Measurements from ENCODE around the gene GRN. TPM values are rescaled to one million over a fixed set of nuclear protein-coding genes. Genes with fewer than 3 reads are reported as not detected.
"Not testable (repeated sequence)": the region's sequence is repeated elsewhere in the genome, so short reads cannot be mapped to it uniquely, and the experiment has no call there.

Gene GRN
- polyA plus RNA-seq, 12 donors = 147 to 278 (median 178) TPM; not detected in 1

DNA sequence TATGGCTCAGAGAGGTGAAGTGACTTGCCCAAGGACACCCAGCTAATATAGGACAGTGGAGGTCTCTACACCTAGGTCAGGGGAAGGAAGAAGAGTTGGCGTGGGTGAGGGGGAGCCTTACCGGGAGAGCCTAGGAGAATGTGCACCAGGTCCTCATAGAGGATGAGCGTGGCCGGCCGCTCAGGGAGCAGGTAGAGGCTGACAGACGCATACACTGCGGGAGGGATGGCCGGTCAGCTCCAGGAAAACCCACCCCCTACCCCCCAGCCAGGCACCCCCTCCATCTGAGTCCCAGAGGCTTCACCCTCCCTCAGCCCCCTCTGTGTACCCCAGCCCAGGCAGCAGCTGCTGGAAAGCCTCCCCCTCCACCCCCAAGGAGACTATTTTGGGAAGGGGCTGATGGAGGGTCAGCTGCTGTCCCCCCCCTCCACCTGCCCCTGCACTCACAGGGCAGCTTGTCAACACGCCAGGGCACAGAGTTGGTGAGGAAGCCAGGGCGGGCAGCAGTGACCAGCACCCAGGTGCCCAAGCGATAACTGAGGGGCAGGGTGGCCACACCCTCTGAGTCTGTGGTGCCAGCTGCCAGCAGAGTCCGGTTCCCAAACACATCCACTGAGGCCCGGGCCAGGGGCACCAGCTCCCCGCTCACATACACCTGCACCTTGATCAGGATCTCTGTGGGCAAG lies 14.5 kb downstream of the GRN start:
- DNase-seq = no peak

DNA sequence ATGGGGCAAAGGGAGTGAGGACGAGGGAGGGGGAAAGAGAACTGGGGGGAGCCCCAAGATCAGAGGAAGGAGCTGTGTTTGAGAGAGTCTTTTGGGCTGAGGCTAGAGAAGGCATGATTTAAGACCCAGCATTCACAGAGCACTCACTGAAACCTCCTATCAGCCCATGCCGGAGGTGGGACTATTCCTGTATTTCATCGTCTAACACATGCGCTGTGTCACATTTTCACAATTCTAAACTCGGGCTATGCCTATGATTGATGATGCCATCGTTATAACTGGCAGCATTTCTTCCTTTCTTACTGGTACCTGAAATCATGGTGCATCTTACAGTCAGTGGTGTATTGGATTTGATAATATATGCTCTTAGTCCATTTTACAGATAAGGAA lies 15.0 kb downstream of the GRN start:
- DNase-seq = no peak

DNA sequence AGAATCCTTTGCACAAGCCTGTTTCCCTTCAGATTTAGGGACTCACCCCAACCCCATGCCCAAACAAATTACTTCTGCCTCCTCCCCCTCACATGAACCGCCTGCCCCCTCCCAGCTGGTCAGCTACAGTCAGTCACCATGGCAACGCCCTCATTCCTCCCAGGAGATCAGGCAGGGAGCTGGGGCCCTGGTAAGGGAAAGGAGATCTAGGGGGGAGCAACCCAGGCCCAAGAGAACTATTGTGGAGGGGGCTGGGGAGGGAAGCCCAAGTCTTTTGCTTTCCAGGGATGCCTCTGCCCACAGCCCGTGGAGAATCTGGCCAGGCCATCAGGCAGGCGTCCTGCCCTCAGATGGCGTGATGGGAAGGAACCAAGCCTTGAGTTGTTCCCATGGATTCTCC lies 15.7 kb downstream of the GRN start:
- no peak for DNase-seq

- no peak for DNase-seq
Measured at GRCh38 chr17:44361292-44362260, 16.5 kb downstream of the GRN start.

DNA sequence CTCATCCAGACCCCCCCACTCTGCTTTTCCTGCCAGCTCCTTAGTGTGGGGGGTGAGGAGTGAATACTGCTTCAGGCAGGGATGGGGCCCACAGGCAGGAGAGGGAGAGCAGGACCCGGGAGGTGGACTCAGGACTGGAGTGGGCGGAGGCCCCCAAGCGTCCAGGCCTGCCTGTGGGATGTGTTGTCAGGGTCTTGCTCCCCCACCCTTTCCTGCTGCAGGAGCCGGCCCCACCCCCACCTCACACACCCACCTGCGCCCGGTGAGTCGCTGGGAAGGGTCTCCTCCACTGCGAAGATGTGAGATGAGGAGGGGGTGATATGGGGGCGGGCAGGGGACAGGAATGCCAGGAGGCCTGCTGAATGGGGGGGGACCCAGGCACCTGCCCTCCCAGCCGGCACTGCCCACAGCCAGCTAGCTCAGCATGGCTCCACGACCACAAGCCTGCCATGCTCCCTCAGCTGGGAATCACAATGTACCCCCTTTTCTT lies 17.4 kb downstream of the GRN start:
- DNase-seq = no peak

DNA sequence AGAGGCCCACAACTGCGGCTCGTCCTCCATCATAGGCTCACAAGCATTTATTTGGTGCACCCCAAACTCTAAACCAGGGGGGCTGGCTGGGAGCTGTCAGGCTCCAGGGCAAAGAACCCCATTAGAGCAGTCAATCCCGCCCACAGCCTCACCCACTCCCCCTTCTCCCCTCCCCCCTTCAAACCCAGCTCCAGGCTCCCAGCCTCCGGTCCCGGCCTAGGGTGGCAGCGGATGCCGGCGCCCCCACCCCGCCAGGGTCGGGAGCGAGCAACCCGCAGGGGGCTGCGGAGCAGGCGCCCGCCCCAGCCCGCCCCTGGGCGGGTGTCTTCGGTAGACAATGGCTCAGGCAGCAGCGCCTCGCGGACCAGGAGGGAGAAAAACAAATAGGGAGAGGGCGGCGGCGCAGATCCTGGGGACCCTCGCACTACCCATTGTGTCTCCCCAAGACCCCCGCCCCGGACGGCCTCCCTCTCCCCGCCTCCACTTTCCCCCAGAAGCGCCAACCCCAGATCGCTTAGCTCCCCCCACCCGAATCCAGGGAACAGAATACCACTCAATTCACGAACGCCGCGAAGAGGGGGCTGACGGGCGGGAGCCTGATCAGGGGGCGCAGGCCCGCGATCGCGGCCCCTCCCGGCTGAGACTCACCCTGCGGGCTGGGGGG lies 18.0 kb downstream of the GRN start:
- no peak for DNase-seq

- DNase-seq = no peak
Measured at GRCh38 chr17:44363613-44364159, 18.6 kb downstream of the GRN start, which contains the start of gene FAM171A2. Gene FAM171A2 (minus strand): TSS chr17:44363853. CDS start chr17:44363714, 139 bp downstream.

GRCh38 chr17:44365051-44365450 lies 19.9 kb downstream of the GRN start:
- DNase-seq = not testable (repeated sequence)

- no peak for DNase-seq
Measured at GRCh38 chr17:44367231-44367979, 22.3 kb downstream of the GRN start.

GRCh38 chr17:44368391-44369243 lies 23.5 kb downstream of the GRN start:
- DNase-seq = not testable (repeated sequence)

DNA sequence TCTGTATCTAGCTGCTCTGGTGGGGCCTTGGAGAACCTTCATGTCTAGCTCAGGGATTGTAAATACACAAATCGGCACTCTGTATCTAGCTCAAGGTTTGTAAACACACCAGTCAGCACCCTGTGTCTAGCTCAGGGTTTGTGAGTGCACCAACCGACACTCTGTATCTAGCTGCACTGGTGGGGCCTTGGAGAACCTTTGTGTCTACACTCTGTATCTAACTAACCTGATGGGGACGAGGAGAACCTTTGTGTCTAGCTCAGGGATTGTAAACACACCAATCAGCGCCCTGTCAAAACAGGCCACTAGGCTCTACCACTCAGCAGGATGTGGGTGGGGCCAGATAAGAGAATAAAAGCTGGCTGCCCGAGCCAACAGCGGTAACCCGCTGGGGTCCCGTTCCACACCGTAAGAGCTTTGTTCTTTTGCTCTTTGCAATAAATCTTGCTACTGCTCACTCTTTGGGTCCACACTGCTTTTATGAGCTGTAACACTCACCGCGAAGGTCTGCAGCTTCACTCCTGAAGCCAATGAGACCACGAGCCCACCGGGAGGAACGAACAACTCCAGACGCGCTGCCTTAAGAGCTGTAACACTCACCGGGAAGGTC lies 24.4 kb downstream of the GRN start:
- DNase-seq = not testable (repeated sequence)

DNA sequence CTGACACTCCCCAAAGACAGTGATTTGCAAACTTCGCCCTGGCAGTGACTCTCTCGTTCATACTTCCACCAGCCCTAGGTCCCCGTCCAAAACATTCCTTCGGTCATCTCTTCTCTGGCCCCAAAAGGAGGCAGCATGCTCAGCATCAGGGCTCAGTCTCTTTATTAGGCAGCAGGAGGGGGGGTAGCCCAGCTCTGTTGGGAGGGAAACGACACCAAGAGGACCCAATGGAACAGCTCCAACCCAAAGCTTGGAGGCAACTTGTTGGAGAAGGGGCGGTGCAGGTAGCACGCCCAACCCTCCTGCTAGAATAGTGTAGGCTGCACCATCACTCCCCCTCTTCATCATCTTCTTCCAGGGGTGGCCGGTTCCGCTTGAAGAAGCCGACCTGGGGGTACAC lies 26.9 kb downstream of the GRN start:
- DNase-seq = no peak

DNA sequence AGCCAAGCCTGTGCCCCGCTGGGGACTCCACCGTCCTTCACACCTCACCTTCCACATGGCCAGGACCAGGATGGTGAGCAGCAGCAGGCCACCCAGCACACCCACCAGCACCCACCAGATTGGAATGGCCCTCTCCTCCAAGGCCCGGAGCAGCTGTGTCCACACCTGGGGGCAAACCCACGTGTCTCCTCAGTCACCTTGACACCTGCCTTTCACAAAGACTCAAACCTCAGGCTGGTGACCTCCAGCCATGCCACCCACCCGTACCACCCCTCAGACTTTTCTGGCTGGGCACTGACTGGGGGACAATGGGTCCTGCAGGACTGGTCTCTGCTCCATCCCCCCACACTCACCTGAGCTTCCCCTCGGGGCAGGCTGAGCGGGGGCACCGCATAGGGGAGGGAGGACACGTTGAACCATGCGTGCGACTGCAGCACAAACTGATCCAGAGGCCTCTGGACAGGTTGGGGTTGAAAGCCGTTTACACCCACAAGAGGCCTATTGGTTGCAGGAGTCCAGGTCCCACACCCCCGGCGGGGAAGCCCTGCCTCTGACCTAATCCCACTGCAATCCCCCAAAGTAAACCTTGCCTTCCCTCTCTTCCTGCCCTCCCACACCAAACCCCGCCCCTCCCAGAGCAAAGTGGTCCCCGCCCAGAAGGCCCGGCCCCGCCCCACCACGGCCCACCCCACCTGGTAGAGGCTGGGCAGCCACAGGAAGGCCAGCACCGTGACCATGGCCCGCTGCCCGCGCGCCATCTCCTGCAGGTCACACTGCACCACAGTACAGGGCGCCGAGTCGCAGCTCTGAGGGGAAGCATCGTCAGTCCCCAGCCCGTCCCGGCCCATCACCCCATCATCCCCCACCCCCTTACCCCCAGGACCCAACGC lies 29.4 kb downstream of the GRN start:
- no peak for DNase-seq

- no peak for DNase-seq
Measured at GRCh38 chr17:44375196-44376017, 30.3 kb downstream of the GRN start.

DNA sequence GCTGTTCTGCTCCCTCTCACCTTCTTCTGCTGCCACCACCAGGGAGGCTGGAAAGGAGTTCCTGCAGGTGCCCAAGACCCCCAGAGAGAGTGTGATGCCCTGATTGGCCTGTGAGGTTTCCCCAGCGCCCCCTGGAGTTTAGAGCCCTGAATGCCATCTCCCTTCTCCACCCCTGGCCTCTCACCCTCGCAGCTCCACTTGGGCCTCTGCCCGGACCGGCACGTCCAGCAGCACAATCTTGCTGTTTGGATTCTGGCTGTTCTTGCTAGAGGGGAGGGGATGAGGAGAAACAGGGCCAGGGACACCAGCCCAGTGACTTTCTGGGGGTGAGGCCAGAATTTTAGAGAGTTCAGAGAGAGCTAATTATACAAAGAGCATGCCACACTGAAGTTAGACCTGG lies 31.0 kb downstream of the GRN start:
- DNase-seq = no peak

GRCh38 chr17:44376779-44377178 lies 31.7 kb downstream of the GRN start:
- DNase-seq = no peak

- DNase-seq = no peak
Measured at GRCh38 chr17:44378171-44378705, 33.1 kb downstream of the GRN start.

All from muscle of arm (tissue), 12 donors.